ENCODE measurements around the gene TXNL4A. TPM values are rescaled to one million over a fixed set of nuclear protein-coding genes. Genes with fewer than 3 reads are reported as not detected.
"Not testable (repeated sequence)": the region's sequence is repeated elsewhere in the genome, so short reads cannot be mapped to it uniquely, and the experiment has no call there.

TXNL4A gene
- total RNA-seq, 4 donors from 2014 or later = 18.0 to 47.6 (median 33.6) TPM

GRCh38 chr18:79964330-79965118 is 23.8 kb downstream of the TXNL4A start, which contains the start of gene HSBP1L1:
HSBP1L1 (plus strand) TSS chr18:79964643; CDS start chr18:79964736, 93 bp downstream.
- no peak for TF ChIP-seq CTCF (IDR thresholded peaks at IDR 0.05)
- DNase-seq (ENCODE audit: low spot score) (peak; percentile 24), ATAC-seq (ENCODE audit: low FRiP score) (peak; percentile 71)

- no peak for ATAC-seq (ENCODE audit: low FRiP score)
- peak; percentile 13 for DNase-seq (ENCODE audit: low spot score)
- no peak for TF ChIP-seq CTCF (IDR thresholded peaks at IDR 0.05)
These were observed 24.6 kb downstream of the TXNL4A start for GRCh38 chr18:79963658-79964329.

- no peak for TF ChIP-seq CTCF (IDR thresholded peaks at IDR 0.05)
- ATAC-seq (ENCODE audit: low FRiP score) = no peak
- peak; percentile 19 for DNase-seq (ENCODE audit: low spot score)
These were observed 25.3 kb downstream of the TXNL4A start for GRCh38 chr18:79962835-79963657.

GRCh38 chr18:79962311-79962710 is 26.1 kb downstream of the TXNL4A start:
- ATAC-seq (ENCODE audit: low FRiP score) (no peak), DNase-seq (ENCODE audit: low spot score) (no peak)
- no peak for TF ChIP-seq CTCF (IDR thresholded peaks at IDR 0.05)

- TF ChIP-seq CTCF (IDR thresholded peaks at IDR 0.05) = no peak
- ATAC-seq (ENCODE audit: low FRiP score) (no peak), DNase-seq (ENCODE audit: low spot score) (no peak)
These were observed 26.7 kb downstream of the TXNL4A start for GRCh38 chr18:79961527-79962291.

GRCh38 chr18:79960921-79961526 is 27.3 kb downstream of the TXNL4A start:
- no peak for ATAC-seq (ENCODE audit: low FRiP score)
- DNase-seq (ENCODE audit: low spot score) = no peak
- no peak for TF ChIP-seq CTCF (IDR thresholded peaks at IDR 0.05)

GRCh38 chr18:79960161-79960801 is 28.1 kb downstream of the TXNL4A start:
- not testable (repeated sequence) for ATAC-seq (ENCODE audit: low FRiP score); DNase-seq (ENCODE audit: low spot score)
